GM12878 (cell line): ENCODE results near the gene IER2. TPM values are rescaled to one million over a fixed set of nuclear protein-coding genes. Genes with fewer than 3 reads are reported as not detected.

Experiments used
- ATAC-seq: fragments of 200-7000 bp; cut with Tn5 transposase; 3 replicates; pipeline ENCODE4 v1.9.1; 2020; ENCODE audit warnings: mild to moderate bottlenecking, moderate library complexity
- BruUV-seq: library from RNA; stranded (reverse); fragments of 400-500 nt; replicated peaks from 2 replicates; lab custom pipeline; 2021; lab: Mats Ljungman, UMichigan
- CTCF ChIA-PET: fragments of 300-600 bp; sonication (Branson Sonifier 250); formaldehyde crosslinking; extraction: SDS; loops from one replicate; lab custom pipeline; 2021; ENCODE audit warnings: inconsistent platforms; lab: Yijun Ruan, JAX
- POLR2A ChIA-PET: fragments of 350-600 bp; formaldehyde crosslinking; extraction: SDS; loops from one replicate; lab custom pipeline; 2021; ENCODE audit warnings: inconsistent platforms; lab: Charles Lee
- RAD21 ChIA-PET: fragments of 300-600 bp; sonication (Branson Sonifier 250); formaldehyde crosslinking; loops from one replicate; lab custom pipeline; 2023; ENCODE audit warnings: antibody characterized with exemption; ENCODE audit not compliant: unreplicated experiment; lab: Charles Lee
- SMC1A ChIA-PET: fragments of 300-600 bp; sonication (Branson Sonifier 250); formaldehyde crosslinking; loops from one replicate; lab custom pipeline; 2023; ENCODE audit not compliant: unreplicated experiment, uncharacterized antibody; lab: Charles Lee
- DNase-seq: peaks from one replicate; pipeline ENCODE4 v3.0.0-alpha.2; 2011; ENCODE audit warnings: low read depth, low spot score
- FAIRE-seq: peaks from 3 replicates; lab custom pipeline; 2011; peaks lifted over from hg19 to GRCh38; lab: Jason Lieb, UNC
- H2AFZ ChIP-seq: 2 replicates; pipeline ENCODE4 v1.6.0; 2011; ENCODE audit warnings: low read depth, low read length, control low read depth; ENCODE audit not compliant: control insufficient read depth
- H3K27ac ChIP-seq: 2 replicates; pipeline ENCODE4 v1.5.1; 2011; ENCODE audit warnings: control low read depth; ENCODE audit not compliant: control insufficient read depth, insufficient read depth
- H3K27me3 ChIP-seq, 2 experiments: replicated peaks in 1 of 2; 2 replicates each; pipeline versions ENCODE4 v1.6.0 to v1.6.1; 2011; ENCODE audit warnings: low read length in 1 of 2; ENCODE audit not compliant: control insufficient read depth in 2 of 2, insufficient read depth in 2 of 2
- H3K36me3 ChIP-seq, 2 experiments: 2 replicates each; pipeline ENCODE4 v1.5.1; 2011; ENCODE audit warnings: low read length in 1 of 2; ENCODE audit not compliant: control insufficient read depth in 2 of 2, insufficient read depth in 2 of 2
- H3K4me1 ChIP-seq: 2 replicates; pipeline ENCODE4 v1.6.1; 2011; ENCODE audit warnings: mild to moderate bottlenecking, low read length, moderate library complexity, mixed read lengths; ENCODE audit not compliant: control insufficient read depth, insufficient read depth
- H3K4me2 ChIP-seq: 2 replicates; pipeline ENCODE4 v1.6.0; 2011; ENCODE audit warnings: control low read depth; ENCODE audit not compliant: control insufficient read depth, insufficient read depth
- H3K4me3 ChIP-seq: fragments of 200-600 bp; sonication (generic); 2 replicates; pipeline ENCODE4 v1.5.1; 2016
- H3K79me2 ChIP-seq: 2 replicates; pipeline ENCODE4 v1.6.0; 2011; ENCODE audit warnings: low read length; ENCODE audit not compliant: control insufficient read depth, insufficient read depth
- H3K9ac ChIP-seq: 2 replicates; pipeline ENCODE4 v1.8.0; 2011; ENCODE audit warnings: low read length, control low read depth, mixed read lengths; ENCODE audit not compliant: control insufficient read depth, insufficient read depth
- H3K9me3 ChIP-seq: replicated peaks from 3 replicates; pipeline ENCODE4 v1.5.1; 2011; ENCODE audit warnings: mild to moderate bottlenecking, low read length; ENCODE audit not compliant: control insufficient read depth, insufficient read depth
- H4K20me1 ChIP-seq: 2 replicates; pipeline ENCODE4 v1.6.0; 2011; ENCODE audit not compliant: control insufficient read depth, insufficient read depth
- ATF7 ChIP-seq: fragments of 450-650 bp; IDR thresholded peaks from 2 replicates; pipeline ENCODE4 v1.6.1; 2016; ENCODE audit warnings: low read depth, mild to moderate bottlenecking
- CHD2 ChIP-seq: IDR thresholded peaks from 2 replicates; pipeline ENCODE4 v1.6.1; 2011; ENCODE audit warnings: low read depth, low read length, improper control_type of control experiment, borderline replicate concordance
- HDGF ChIP-seq: fragments of 450-650 bp; IDR thresholded peaks from 2 replicates; pipeline ENCODE4 v1.6.1; 2016; ENCODE audit warnings: antibody characterized with exemption
- IKZF2 ChIP-seq, 2 experiments: fragments of 450-650 bp; IDR thresholded peaks; 2 replicates each; pipeline ENCODE4 v1.6.1; 2017; ENCODE audit warnings: mild to moderate bottlenecking in 2 of 2, moderate library complexity in 2 of 2
- LARP7 ChIP-seq: fragments of 450-650 bp; IDR thresholded peaks from 2 replicates; pipeline ENCODE4 v1.6.1; 2017; ENCODE audit warnings: mild to moderate bottlenecking
- NR2C1 ChIP-seq: fragments of 450-650 bp; IDR thresholded peaks from 2 replicates; pipeline ENCODE4 v1.6.1; 2017; ENCODE audit warnings: antibody characterized with exemption, mild to moderate bottlenecking, moderate library complexity
- PKNOX1 ChIP-seq: fragments of 450-650 bp; IDR thresholded peaks from 2 replicates; pipeline ENCODE4 v1.6.1; 2016; ENCODE audit warnings: mild to moderate bottlenecking
- PML ChIP-seq: IDR thresholded peaks from 2 replicates; pipeline ENCODE4 v1.6.1; 2012; ENCODE audit warnings: low read length, inconsistent platforms
- RFX5 ChIP-seq: IDR thresholded peaks from 2 replicates; pipeline ENCODE4 v1.6.1; 2011; ENCODE audit warnings: low read depth, low read length, improper control_type of control experiment
- RUNX3 ChIP-seq: IDR thresholded peaks from 2 replicates; pipeline ENCODE4 v1.6.1; 2012; ENCODE audit warnings: low read length, inconsistent platforms
- SIN3A ChIP-seq: IDR thresholded peaks from 2 replicates; pipeline ENCODE4 v1.6.1; 2012; ENCODE audit warnings: low read depth, low read length, improper control_type of control experiment
- SREBF2 ChIP-seq: IDR thresholded peaks from 2 replicates; pipeline ENCODE4 v1.6.1; 2012; ENCODE audit warnings: mild to moderate bottlenecking, low read length
- WGBS: methylation state at CpG from one replicate; pipeline ENCODE4 v1.1.6; 2016; ENCODE audit warnings: low lambda C conversion rate; ENCODE audit not compliant: insufficient replicate concordance, insufficient coverage; ENCODE audit errors: missing lambda C conversion rate; 5-methylcytosine and 5-hydroxymethylcytosine counted together
- in situ Hi-C: fragments of 300-500 bp; cut with MboI; formaldehyde crosslinking; loops from 9 replicates; pipeline ENCODE4 v1.14.3; 2018; ENCODE audit warnings: mixed read lengths
- intact Hi-C: fragments of 100-400 bp; cut with micrococcal nuclease; formaldehyde crosslinking; loops from one replicate; pipeline ENCODE4 v1.14.2; 2022; ENCODE audit not compliant: unreplicated experiment
- polyA plus RNA-seq, 11 experiments: library from polyadenylated mRNA; depleted of rRNA in 4 of 11; unstranded in 6 of 11; stranded (reverse) in 5 of 11; fragments of >200 nt; fragmentation: Nextera tagmentation in 4 of 11; fragmentation: Illumina TruSeq in 1 of 11; extraction: Ambion mirVana in 4 of 11; extraction: Trizol in 1 of 11; gene quantifications; 1 replicate in 1 of 11; 2 replicates in 10 of 11; pipeline versions ENCODE4 v1.2.1 to v1.2.3, GENCODE V29; 2011 to 2016; ENCODE audit warnings: inconsistent platforms in 2 of 11, missing spikeins in 2 of 11, low read depth in 1 of 11
- total RNA-seq, 4 experiments: library from RNA; depleted of rRNA in 3 of 4; stranded (reverse); fragments of >200 nt in 3 of 4; fragmentation: Illumina TruSeq in 1 of 4; extraction: Trizol in 1 of 4; gene quantifications; 2 replicates each; pipeline versions ENCODE4 v1.2.1 to v1.2.3, GENCODE V29; 2013 to 2021

IER2 gene
- total and polyA plus RNA-seq, 10 of the 15 experiments (the other 5 are each of a cell fraction or from before 2014, with no cell fraction given): 2.8 to 94.5 (median 24.9) TPM

GRCh38 chr19:13173139-13173737, 23.0 kb downstream of the IER2 start:
- FAIRE-seq (no peak), DNase-seq (no peak), ATAC-seq (no peak)
- ChIA-PET POLR2A (interaction anchor here (0.6 kb wide), 1 partner anchor 32 kb away, joined by 3 read pairs; no protein-coding TSS in a partner anchor), SMC1A (no interaction called here), CTCF (no interaction called here), RAD21 (no interaction called here)
- Histone ChIP-seq H3K9ac (no peak overlapping the region), H3K9me3 (no peaks in the 10 kb centered on the region), H3K4me1 (peaks cover 18% of the 10 kb centered on the region), H3K36me3 (no peaks in the 10 kb centered on the region), H3K4me3 (no peak overlapping the region), H3K79me2 (no peaks in the 10 kb centered on the region), H3K4me2 (no peak overlapping the region), H3K27ac (no peak overlapping the region), H3K27me3 (no peaks in the 10 kb centered on the region), H2AFZ (no peak overlapping the region), H4K20me1 (no peaks in the 10 kb centered on the region)
- BruUV-seq: no TSS peak
- intact Hi-C loops (no loop called here), in situ Hi-C loops (loop anchor here (25.0 kb wide), 1 partner anchor 1586 kb away; the partner anchor contains the start of genes ACP5 and ZNF627)
- TF ChIP-seq SIN3A: no peak
- no peak for TF ChIP-seq LARP7
- TF ChIP-seq ATF7: no peak
- no peak for TF ChIP-seq RUNX3
- no peak for TF ChIP-seq NR2C1
- TF ChIP-seq PKNOX1: no peak
- no peak for TF ChIP-seq RFX5
- TF ChIP-seq IKZF2 (IDR thresholded peaks at IDR 0.05): no peak
- no peak for TF ChIP-seq HDGF
- no peak for TF ChIP-seq SREBF2
- no peak for TF ChIP-seq CHD2
- TF ChIP-seq PML: no peak
- 62% methylated on average over 12 of the region's 12 CpGs for WGBS
